SW 1271 (cell line): ENCODE results near the gene SLC7A5.

Source experiments
- DNase-seq, 2 experiments: peaks; one replicate each; lab custom pipeline; 2025; lab: John Stamatoyannopoulos, UW

The SLC7A5 gene

GRCh38 chr16:87846705-87847466, 22.4 kb downstream of the SLC7A5 start:
- no peak for DNase-seq

GRCh38 chr16:87845807-87846619, 23.3 kb downstream of the SLC7A5 start:
- no peak for DNase-seq

- DNase-seq = no peak
These were observed 24.1 kb downstream of the SLC7A5 start for GRCh38 chr16:87845213-87845612.

GRCh38 chr16:87844809-87845208, 24.5 kb downstream of the SLC7A5 start:
- DNase-seq = no peak

- DNase-seq = no peak
These were observed 25.1 kb downstream of the SLC7A5 start for GRCh38 chr16:87844120-87844733.

GRCh38 chr16:87843678-87844105, 25.6 kb downstream of the SLC7A5 start:
- DNase-seq = no peak

- no peak for DNase-seq
These were observed 27.0 kb downstream of the SLC7A5 start for GRCh38 chr16:87842209-87842869.

GRCh38 chr16:87841340-87842208, 27.7 kb downstream of the SLC7A5 start:
- DNase-seq = no peak

GRCh38 chr16:87840271-87840978, 28.9 kb downstream of the SLC7A5 start:
- no peak for DNase-seq

GRCh38 chr16:87839542-87840270, 29.6 kb downstream of the SLC7A5 start:
- DNase-seq = no peak

GRCh38 chr16:87838643-87839541, 30.4 kb downstream of the SLC7A5 start:
- DNase-seq = no peak

GRCh38 chr16:87837627-87838289, 31.5 kb downstream of the SLC7A5 start:
- no peak for DNase-seq

- no peak for DNase-seq
These were observed 32.3 kb downstream of the SLC7A5 start for GRCh38 chr16:87836844-87837581.

- no peak for DNase-seq
These were observed 32.9 kb downstream of the SLC7A5 start for GRCh38 chr16:87836346-87836843.

GRCh38 chr16:87835882-87836331, 33.4 kb downstream of the SLC7A5 start:
- no peak for DNase-seq

GRCh38 chr16:87834668-87835473, 34.4 kb downstream of the SLC7A5 start:
- DNase-seq = no peak
